RWPE1 (cell line): Measurements from ENCODE around the gene RPGR.

Experiments used
- CTCF ChIA-PET: fragments of 350-600 bp; sonication (Branson Sonifier 250); formaldehyde crosslinking; extraction: SDS; loops from one replicate; lab custom pipeline; 2021; lab: Yijun Ruan, JAX
- POLR2A ChIA-PET: fragments of 400-600 bp; formaldehyde crosslinking; extraction: SDS; loops from one replicate; lab custom pipeline; 2020; ENCODE audit warnings: antibody characterized with exemption; ENCODE audit not compliant: low non-redundant PET; lab: Yijun Ruan, JAX
- DNase-seq: peaks from one replicate; pipeline ENCODE4 v3.0.0; 2012; ENCODE audit warnings: low spot score
- H3K27ac ChIP-seq: fragments of 450-650 bp; 2 replicates; pipeline ENCODE4 v1.5.1; 2017
- TF ChIP-seq, protein P1 (sequence below): fragments of 450-650 bp; conservative IDR thresholded peaks from 2 replicates; pipeline ENCODE4 v1.5.1; 2017; ENCODE audit warnings: low read depth, mild to moderate bottlenecking

Gene RPGR

DNA sequence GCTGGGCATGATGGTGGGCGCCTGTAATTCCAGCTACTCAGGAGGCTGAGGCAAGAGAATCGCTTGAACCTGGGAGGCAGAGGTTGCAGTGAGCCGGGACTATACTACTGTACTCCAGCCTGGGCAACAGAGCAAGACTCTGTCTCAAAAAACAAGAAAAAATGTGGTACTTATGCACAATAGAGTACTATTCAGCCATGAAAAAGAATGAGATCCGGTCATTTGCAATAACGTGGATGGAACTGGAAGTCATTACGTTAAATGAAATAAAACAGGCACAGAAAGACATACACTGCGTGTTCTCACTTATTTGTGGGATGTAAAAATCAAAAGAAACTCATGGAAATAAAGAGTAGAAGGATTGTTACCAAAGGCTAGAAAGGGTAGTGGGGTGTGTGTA lies 12.1 kb downstream of the RPGR start:
- TF ChIP-seq, protein P1, sequence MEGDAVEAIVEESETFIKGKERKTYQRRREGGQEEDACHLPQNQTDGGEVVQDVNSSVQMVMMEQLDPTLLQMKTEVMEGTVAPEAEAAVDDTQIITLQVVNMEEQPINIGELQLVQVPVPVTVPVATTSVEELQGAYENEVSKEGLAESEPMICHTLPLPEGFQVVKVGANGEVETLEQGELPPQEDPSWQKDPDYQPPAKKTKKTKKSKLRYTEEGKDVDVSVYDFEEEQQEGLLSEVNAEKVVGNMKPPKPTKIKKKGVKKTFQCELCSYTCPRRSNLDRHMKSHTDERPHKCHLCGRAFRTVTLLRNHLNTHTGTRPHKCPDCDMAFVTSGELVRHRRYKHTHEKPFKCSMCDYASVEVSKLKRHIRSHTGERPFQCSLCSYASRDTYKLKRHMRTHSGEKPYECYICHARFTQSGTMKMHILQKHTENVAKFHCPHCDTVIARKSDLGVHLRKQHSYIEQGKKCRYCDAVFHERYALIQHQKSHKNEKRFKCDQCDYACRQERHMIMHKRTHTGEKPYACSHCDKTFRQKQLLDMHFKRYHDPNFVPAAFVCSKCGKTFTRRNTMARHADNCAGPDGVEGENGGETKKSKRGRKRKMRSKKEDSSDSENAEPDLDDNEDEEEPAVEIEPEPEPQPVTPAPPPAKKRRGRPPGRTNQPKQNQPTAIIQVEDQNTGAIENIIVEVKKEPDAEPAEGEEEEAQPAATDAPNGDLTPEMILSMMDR: no peak
- ChIA-PET POLR2A (no interaction called here), CTCF (no interaction called here)
- DNase-seq: no peak
- no peak overlapping the region for H3K27ac ChIP-seq

DNA sequence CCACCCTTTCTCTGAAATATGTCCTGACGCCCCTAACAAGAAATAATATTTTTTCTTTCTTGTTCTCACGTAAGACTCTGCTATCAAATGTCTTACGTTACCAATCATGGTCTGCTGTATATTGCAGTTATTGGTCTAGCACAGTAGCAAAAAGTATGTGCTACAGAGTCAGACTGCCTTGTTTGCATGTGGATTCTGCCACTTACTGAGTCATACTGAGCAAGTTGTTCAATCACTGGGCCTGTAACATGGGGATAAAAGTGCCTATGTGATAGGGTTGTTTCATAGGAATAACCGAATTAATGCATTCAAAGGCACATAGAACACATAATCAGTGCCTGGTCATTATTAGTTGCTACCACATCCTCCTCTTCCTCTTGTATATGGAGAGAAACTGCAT lies 14.1 kb downstream of the RPGR start:
- H3K27ac ChIP-seq: no peak overlapping the region
- CTCF ChIA-PET: no interaction called here
- no peak for DNase-seq
- POLR2A ChIA-PET: no interaction called here
- TF ChIP-seq, protein P1: no peak

DNA sequence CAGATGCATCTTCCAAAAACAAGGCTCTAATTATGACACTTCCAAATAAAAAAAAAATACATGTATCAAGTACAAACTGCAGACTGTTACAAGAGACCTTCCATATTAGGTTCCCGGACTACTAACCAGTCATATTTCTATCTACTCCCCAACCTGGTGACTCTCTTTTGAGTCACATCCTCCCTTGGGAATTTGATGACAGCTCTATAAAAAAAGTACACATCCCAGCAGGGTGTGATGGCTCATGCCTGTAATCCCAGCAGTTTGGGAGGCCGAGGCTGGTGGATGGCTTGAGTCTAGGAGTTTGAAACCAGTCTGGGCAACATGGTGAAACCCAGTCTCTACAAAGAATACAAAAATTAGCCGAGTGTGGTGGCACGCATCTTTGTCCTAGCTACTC lies 14.9 kb downstream of the RPGR start:
- POLR2A ChIA-PET: no interaction called here
- TF ChIP-seq, protein P1: no peak
- peak; percentile 37 for DNase-seq
- CTCF ChIA-PET: interaction anchor here (0.8 kb wide), 1 partner anchor 92 kb away, joined by 3 read pairs; no protein-coding TSS in a partner anchor
- H3K27ac ChIP-seq: no peak overlapping the region

DNA sequence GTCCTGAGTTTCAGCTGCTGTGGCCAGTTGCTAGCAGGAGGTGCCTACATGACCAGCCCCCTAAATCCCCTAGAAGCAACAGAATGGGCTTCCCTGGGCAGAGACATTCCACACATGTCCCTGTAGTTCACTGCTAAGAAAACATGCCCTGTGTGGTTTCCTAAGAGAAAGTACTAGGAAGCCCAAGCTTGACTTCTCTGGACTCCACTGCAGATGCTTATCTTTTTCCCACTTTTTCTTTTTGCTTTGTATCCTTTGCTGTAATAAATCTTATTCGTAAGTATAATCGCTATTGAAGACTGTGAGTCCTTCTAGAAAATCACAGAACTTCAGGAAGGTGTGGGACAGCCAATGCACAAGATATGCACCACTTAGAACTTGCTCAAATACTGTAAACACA lies 15.6 kb downstream of the RPGR start:
- no peak overlapping the region for H3K27ac ChIP-seq
- POLR2A ChIA-PET: no interaction called here
- TF ChIP-seq, protein P1: no peak
- DNase-seq: no peak
- CTCF ChIA-PET: interaction anchor here (0.8 kb wide), 1 partner anchor 92 kb away, joined by 3 read pairs; no protein-coding TSS in a partner anchor

DNA sequence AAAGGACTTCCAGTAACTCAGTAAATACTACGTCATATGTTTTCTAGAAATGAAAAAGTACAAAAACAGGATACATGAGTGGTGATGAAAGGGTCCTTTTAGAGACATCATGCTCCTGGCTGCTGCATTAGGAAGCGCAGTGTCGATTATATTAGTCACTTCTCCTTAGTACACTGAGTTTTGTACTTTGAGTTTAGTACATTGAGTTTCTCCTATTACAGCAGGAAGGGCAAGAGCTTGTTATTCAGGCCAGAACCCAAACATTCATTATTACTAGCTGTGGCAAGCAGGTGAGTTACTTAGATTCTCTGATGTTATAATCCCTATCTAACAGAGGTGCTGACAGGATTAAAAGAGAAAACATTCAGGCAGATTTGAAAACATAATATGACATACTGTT lies 21.3 kb downstream of the RPGR start:
- no peak for DNase-seq
- ChIA-PET CTCF (no interaction called here), POLR2A (no interaction called here)
- TF ChIP-seq, protein P1: no peak
- H3K27ac ChIP-seq: no peak overlapping the region

DNA sequence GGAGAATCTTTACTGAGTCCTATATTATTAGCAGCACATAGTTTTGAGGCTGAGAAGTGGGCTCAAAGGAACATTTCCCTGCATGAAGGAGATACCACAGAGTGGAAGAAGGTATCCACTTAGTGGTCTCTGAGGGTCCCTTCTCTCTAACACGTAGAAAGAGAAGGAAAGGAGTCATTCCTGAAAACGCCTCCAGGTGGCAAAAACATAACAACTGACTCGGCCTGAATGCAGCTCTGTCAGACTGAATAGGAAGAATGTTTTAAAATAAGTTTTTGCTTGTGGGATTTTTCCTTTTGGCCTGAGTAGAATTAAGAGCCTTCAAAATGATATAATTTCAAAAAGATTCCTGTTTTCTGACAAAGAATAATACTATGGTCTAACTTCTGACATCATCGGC lies 23.3 kb downstream of the RPGR start:
- TF ChIP-seq, protein P1: no peak
- no peak overlapping the region for H3K27ac ChIP-seq
- no peak for DNase-seq
- CTCF ChIA-PET: no interaction called here
- POLR2A ChIA-PET: no interaction called here
